Measurements from ENCODE around the gene GOLGA3. TPM values are rescaled to one million over a fixed set of nuclear protein-coding genes. Genes with fewer than 3 reads are reported as not detected.
A peak's percentile ranks its signal among the peaks of the same experiment; 100 is the strongest.
"Not testable (repeated sequence)": the region's sequence is repeated elsewhere in the genome, so short reads cannot be mapped to it uniquely, and the experiment has no call there.

Gene GOLGA3
- 10 to 100 TPM; 25.1 to 35.3 (median 29.9) TPM for polyA plus RNA-seq (ENCODE audit: insufficient read length in 4 of 4)

- peak; percentile 86 to 92 (median 88) for DNase-seq (ENCODE audit: low read depth in 4 of 4, low spot score in 3 of 4)
These were observed at the start of gene GOLGA3 for GRCh38 chr12:132828706-132829534. GOLGA3 (minus strand) TSS chr12:132828869; CDS start chr12:132822128, 6,741 bp downstream.

- not testable (repeated sequence) for DNase-seq (ENCODE audit: low read depth in 4 of 4, low spot score in 3 of 4)
These were observed 46.0 kb upstream of the GOLGA3 start for GRCh38 chr12:132874620-132875019.

- no peak for DNase-seq (ENCODE audit: low read depth in 4 of 4, low spot score in 3 of 4)
These were observed 45.5 kb upstream of the GOLGA3 start for GRCh38 chr12:132874175-132874574.

- no peak for DNase-seq (ENCODE audit: low read depth in 4 of 4, low spot score in 3 of 4)
These were observed 45.1 kb upstream of the GOLGA3 start for GRCh38 chr12:132873724-132874123.

GRCh38 chr12:132872975-132873421 lies 44.3 kb upstream of the GOLGA3 start:
- DNase-seq (ENCODE audit: low read depth in 4 of 4, low spot score in 3 of 4), result no peak

GRCh38 chr12:132872073-132872855 lies 43.6 kb upstream of the GOLGA3 start:
- no peak for DNase-seq (ENCODE audit: low read depth in 4 of 4, low spot score in 3 of 4)

- DNase-seq (ENCODE audit: low read depth in 4 of 4, low spot score in 3 of 4), result no peak
These were observed 40.9 kb upstream of the GOLGA3 start for GRCh38 chr12:132869551-132869950.

GRCh38 chr12:132866251-132866828 lies 37.7 kb upstream of the GOLGA3 start:
- no peak for DNase-seq (ENCODE audit: low read depth in 4 of 4, low spot score in 3 of 4)

- DNase-seq (ENCODE audit: low read depth in 4 of 4, low spot score in 3 of 4), result no peak
These were observed 32.9 kb upstream of the GOLGA3 start for GRCh38 chr12:132861558-132861957.

GRCh38 chr12:132858718-132859266 lies 30.1 kb upstream of the GOLGA3 start:
- no peak for DNase-seq (ENCODE audit: low read depth in 4 of 4, low spot score in 3 of 4)

- not testable (repeated sequence) for DNase-seq (ENCODE audit: low read depth in 4 of 4, low spot score in 3 of 4)
These were observed 28.4 kb upstream of the GOLGA3 start for GRCh38 chr12:132857019-132857418.

- no peak for DNase-seq (ENCODE audit: low read depth in 4 of 4, low spot score in 3 of 4)
These were observed 27.9 kb upstream of the GOLGA3 start for GRCh38 chr12:132856581-132856980.

- not testable (repeated sequence) for DNase-seq (ENCODE audit: low read depth in 4 of 4, low spot score in 3 of 4)
These were observed 26.5 kb upstream of the GOLGA3 start for GRCh38 chr12:132855211-132855610.

- no peak for DNase-seq (ENCODE audit: low read depth in 4 of 4, low spot score in 3 of 4)
These were observed 24.8 kb upstream of the GOLGA3 start for GRCh38 chr12:132853285-132854092.

- DNase-seq (ENCODE audit: low read depth in 4 of 4, low spot score in 3 of 4), result no peak
These were observed 23.8 kb upstream of the GOLGA3 start for GRCh38 chr12:132852496-132852895.

- DNase-seq (ENCODE audit: low read depth in 4 of 4, low spot score in 3 of 4), result no peak
These were observed 22.8 kb upstream of the GOLGA3 start for GRCh38 chr12:132851465-132851864.

- DNase-seq (ENCODE audit: low read depth in 4 of 4, low spot score in 3 of 4), result no peak
These were observed 21.6 kb upstream of the GOLGA3 start for GRCh38 chr12:132850291-132850690.

GRCh38 chr12:132848521-132848920 lies 19.9 kb upstream of the GOLGA3 start:
- DNase-seq (ENCODE audit: low read depth in 4 of 4, low spot score in 3 of 4), result no peak

- DNase-seq (ENCODE audit: low read depth in 4 of 4, low spot score in 3 of 4), result no peak
These were observed 19.0 kb upstream of the GOLGA3 start for GRCh38 chr12:132847363-132848356.
